ENCODE data around the gene COL4A5. TPM values are rescaled to one million over a fixed set of nuclear protein-coding genes. Genes with fewer than 3 reads are reported as not detected.
A peak's percentile ranks its signal among the peaks of the same experiment; 100 is the strongest.

The COL4A5 gene
- total RNA-seq, 1 experiment from 2014 or later: not detected

DNA sequence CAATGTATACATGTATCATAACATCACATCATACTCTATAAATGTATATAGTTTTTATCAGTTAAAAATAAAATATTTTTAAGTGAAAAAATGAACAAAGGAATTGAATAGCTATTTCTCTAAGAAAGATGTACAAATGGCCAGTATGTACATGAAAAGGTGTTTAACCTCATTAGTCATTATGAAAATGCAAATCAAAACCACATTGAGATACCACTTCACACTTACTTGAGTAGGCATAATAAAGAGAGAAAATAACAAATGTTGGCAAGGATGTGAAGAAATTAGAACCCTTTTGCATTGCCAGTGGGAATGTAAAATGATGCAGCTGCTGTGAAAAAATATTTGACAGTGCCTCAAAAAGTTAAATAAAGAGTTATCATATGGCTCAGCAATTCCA is 201.2 kb downstream of the COL4A5 start:
- no peak for DNase-seq (ENCODE audit: low spot score)

DNA sequence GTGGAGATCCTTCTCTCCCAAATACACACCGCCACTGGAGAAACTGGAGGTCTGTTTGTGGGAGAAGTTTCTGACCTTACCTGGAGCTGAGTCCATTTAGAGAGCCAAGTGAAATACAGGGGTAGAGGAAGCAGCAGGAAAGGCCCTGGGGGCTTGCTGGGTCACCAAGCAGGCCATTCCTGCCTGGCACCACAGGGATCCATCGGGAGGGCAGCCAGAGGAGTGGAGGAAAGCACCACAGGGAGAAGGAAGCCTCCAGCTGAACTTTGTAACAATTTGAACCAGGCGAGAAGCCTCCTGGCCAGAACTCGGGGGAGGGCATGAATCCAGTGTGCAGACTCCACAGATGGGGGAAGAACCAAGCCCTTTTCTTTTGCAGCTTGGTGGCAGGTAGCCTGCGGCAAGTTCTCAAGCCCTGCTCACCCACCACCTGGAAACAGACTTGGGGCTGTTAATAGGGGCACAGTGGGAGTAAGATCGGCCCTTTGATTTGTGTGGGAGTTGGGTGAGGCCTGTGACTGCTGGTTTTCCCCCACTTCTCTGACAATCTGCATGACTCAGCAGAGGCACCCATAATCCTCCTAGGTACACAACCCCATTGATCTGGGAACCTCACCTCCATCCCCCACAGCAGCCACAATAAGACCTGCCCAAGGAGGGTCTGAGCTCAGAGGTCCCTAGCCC is 202.1 kb downstream of the COL4A5 start:
- no peak for DNase-seq (ENCODE audit: low spot score)

DNA sequence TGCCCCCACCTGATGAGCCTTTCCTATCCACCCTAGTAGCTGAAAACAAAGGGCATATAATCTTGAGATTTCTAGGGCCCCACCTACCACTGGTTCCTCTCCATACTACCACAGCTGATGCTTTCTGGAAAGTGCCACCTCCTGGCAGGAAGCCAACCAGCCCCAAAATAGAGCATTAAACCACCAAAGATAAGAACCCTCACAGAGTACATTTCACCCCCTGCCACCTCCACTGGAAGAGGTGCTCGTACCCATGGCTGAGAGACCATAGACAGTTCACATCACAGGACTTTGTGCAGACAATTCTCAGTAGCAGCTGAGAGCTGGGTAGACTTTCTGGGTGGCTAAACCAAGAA is 202.6 kb downstream of the COL4A5 start:
- no peak for DNase-seq (ENCODE audit: low spot score)

DNA sequence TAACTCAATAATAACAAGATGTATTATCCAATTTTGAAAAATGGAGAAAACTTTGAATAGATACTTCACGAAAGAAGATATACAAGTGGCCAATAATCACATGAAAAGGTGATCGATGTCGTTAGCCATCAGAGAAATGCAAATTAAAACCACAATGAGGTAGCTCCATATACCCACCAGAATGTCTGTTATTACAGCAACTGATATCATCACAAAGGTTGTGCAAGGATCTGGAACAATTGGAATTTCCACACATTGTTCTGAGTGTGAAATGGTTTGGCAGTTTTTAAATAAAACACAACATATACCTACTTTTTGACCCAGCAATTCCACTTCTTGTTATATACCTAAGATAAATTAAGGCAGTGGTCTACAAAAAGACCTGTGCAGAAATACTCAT is 225.1 kb downstream of the COL4A5 start:
- DNase-seq (ENCODE audit: low spot score): no peak

DNA sequence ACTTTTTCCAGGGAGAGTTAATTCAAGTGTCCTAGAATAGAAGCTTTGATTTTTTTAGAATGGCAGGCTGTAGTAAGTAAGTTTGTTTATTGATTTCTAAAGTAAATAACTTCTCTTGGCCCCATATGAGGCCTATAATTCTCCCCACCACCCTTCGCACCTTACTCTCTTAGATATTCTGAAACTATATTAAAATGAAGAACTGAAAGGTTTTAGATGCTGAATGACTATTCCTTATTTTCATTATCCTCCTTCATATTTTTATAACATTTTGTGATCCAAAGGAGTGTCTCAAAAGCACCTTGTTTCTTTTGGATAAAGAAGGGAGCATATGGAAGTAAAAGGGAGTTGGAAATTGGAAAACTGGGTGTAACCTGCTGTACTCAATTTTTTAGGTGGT is 226.5 kb downstream of the COL4A5 start:
- DNase-seq (ENCODE audit: low spot score): no peak

DNA sequence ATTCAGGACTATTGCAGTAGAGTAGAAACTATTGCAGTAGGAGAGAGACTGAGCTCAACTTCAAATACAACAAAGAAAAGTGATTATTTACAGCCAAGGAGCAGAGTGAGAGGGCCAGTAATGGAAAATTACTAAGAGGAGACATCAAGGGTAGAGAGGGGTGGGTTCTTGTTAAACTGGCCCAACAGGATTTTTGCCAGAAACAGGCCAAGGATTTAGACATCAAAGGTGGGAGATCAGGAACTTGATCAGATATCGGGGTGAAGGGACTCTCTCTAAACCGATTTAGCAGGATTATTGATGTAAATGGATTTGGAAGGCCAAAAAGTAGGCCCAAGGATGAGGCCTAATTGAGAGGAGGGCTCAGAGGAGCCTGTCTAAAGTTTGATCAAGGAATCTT is 231.9 kb downstream of the COL4A5 start:
- no peak for DNase-seq (ENCODE audit: low spot score)

DNA sequence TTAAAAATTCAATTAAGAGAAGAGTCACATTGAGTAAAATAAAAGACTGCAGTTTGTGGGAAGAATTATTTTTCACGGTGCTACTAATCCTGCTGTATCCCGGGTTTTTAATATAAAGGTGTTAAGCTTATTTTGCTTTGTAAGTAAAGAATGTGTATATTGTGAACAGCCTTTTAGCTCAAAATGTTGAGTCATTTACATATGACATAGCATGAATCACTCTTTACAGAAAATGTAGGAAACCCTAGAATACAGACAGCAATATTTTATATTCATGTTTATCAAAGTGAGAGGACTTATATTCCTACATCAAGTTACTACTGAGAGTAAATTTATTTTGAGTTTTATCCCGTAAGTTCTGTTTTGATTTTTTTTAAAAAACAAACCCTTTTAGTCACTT is 257.1 kb downstream of the COL4A5 start:
- DNase-seq (ENCODE audit: low spot score): no peak

DNA sequence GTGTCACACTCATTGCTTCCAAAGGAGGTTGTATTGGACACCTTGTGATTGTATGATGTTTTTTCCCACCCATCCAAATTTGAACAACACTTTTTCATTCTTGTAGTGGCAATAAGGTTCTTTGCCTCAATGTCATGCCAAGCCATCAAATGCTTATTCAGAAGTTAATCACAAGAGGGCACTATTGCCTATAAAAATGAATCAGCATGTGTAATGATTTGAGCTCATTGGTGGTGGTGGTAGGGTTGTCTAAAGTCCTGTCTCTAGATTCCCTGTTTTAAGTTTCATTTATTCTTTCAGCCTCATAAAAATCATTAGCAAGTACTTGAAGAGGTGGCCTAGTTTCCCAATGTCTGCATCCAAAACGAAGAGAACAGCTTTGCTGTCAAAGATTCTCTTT is 259.7 kb downstream of the COL4A5 start:
- DNase-seq (ENCODE audit: low spot score): peak; percentile 59

DNA sequence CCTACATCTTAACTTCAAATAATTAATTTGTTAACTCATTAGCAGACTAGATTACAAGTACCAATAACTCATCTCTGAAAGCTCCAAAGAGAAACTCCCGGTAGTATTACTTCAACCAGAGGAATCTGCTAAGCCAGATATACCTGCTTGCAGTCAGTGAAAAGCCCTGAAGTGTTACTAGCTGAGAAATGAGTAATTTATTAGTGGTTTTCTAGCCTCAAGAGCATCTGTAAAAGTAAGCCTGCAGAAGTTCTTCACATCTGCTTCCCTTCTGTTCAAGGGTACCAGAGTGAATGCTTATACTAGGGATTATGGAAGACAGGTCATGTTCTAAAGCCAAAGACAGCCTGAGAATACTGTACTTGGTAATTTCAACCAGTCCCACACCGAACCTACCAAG is 262.0 kb downstream of the COL4A5 start:
- DNase-seq (ENCODE audit: low spot score): no peak

DNA sequence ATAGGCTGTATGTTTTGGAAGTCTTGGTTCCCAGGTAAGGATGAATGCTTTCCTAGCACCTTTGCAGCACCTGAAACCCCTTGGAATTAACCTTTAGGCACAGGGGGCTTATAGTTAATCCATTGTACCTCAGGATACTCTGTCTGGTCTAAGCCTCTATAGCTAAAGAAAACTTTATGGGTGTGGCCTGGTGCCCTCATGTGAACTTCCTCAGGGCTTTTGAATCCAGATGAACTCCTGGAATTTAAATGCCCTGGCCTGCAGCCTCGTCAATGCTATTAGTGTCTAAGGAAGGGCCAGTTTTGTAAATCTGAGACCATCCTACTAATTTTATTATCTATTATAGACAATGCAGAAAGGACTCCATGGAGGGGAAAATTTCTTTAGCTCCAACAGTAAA is 262.9 kb downstream of the COL4A5 start:
- DNase-seq (ENCODE audit: low spot score): no peak

DNA sequence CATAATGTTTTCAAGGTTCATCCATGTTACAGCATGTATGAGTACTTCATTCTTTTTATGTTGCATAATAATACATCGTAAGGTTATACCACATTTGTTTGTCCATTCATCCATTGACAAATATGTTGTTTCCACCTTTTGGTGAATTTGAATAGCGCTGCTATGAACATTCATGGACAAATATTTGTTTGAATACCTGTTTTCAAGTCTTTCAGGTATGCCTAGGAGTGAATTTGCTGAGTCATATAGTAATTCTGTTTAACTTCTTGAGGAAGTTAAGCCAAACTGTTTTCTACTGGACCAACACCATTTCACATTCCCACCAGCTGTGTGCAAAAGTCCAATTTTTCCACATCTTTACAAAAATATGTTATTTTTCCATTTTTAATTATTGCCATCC is 265.2 kb downstream of the COL4A5 start:
- no peak for DNase-seq (ENCODE audit: low spot score)

DNA sequence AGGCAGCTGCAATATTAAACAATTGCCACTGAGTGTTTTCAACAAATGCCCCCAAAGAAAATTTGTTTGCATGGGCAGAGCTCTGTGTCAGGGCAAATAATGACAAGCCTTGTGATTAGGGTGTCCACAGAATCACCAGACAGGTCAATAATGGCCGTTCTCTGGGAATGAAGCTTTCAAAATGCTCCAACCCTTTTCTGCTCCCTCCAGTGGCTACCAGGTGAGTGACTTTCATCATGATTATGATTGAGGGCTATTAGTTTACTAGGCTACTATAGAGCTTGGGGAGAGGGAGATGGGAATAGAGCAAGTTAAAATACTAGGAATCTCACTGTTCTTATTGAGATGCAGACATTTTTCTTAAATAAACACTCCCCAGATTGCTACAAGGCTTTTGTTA is 273.2 kb downstream of the COL4A5 start:
- peak; percentile 22 for DNase-seq (ENCODE audit: low spot score)

DNA sequence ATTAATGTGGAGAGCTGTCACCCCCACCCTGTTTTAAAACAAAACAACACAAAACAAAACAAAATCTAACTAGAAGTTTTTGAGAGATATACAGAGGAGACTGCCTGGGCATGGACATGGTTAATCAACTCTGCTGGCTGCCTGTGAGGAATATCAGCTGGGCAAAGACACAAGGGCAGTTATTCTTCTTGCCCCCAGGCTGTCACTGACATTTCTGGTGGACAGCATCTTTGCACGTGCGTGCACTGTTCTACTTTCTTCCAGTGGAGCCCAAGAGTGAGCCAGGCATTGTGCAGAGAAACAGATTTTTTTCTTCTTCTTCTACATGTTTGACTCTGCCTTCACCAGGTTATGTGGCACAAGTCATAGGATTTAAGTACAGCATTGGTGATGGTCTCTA is 282.9 kb downstream of the COL4A5 start:
- no peak for DNase-seq (ENCODE audit: low spot score)

DNA sequence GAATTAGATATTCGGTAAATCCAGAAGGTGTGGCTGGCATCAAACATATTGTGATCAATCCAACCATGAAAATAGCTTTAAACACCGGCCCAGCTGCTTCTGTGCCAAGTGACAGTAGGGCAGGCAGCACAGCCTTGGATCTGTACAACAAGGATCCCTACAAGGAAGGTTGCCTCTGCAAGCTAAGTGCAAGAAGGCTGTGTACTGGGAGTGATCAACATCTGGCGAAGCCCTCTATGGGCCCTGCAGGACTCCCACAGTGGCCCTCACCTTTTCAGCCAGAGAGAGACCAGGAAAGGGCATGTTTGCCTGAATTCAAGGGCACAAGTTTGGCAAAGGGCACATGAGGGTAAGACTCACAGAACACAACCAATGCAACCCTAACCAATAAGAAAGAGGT is 287.1 kb downstream of the COL4A5 start:
- DNase-seq (ENCODE audit: low spot score): no peak

DNA sequence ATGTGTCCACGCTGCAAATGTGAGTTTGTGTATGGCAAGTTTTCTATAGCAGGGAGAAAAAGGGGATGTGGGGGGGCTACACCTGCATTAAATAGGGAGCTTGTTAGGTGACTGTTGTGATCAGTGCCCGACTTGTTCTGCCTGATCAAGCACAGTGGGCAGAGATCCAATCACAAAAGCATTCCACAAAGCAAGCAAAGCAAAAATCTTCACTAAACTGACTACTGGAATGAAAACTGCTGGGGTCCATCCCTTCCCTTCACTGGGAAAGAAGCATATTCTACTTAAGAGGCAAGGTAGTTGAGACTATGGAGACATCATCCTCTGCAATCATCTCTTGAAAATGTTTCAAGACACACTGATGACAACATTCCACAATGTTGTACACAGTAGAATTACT is 291.5 kb downstream of the COL4A5 start:
- DNase-seq (ENCODE audit: low spot score): no peak

DNA sequence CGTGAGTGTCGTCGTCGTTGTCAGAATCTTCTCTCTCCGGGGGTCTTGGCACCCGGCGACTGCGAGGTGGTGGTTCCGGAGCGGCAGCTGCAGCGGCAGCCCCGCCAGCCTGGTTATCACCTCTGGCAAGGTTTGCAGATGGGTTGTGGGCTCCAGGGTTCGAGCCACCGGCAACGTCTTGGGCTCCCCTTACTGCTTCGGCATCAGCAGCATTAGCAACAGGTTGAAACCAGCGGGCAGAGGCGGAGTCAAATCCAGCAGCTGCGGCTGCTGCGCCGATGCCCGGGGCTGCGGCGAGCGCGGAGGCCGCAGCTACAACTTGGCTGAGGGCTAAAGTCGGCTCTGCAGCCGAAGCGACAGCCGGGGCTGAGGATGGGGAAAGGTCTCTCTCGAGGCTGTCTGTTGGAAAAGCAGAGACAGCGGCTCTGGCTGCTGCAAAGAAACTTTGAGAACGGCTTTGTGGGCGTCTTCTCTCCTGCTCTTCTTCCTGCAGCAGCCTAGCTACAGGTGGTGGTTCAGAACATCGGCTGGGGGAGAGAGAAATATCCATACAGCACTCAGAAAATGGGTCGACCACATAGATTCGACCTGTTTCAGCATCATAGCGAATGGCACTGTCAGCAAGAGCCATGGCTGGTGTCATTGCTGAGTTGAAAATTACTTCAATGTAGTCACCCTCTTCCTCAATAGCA is 293.1 kb downstream of the COL4A5 start:
- no peak for DNase-seq (ENCODE audit: low spot score)

DNA sequence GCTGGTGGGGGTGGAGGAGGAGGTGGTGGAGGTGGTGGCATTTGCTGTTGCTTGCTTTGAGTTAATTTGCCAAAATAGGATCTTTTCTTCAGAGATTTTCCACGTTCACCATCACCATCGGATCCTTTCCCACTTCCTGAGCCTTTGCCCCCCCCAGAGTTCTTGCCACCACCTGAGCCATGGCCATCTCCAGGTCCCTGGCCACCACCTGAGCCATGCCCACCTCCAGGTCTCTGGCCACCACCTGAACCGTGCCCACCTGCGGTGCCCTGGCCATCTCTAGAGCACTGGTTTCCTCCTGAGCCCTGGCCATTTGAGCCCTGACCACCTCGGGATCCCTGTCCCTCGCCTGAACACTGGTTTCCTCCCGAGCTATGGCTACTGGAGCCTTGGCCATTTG is 294.8 kb downstream of the COL4A5 start:
- DNase-seq (ENCODE audit: low spot score): no peak

DNA sequence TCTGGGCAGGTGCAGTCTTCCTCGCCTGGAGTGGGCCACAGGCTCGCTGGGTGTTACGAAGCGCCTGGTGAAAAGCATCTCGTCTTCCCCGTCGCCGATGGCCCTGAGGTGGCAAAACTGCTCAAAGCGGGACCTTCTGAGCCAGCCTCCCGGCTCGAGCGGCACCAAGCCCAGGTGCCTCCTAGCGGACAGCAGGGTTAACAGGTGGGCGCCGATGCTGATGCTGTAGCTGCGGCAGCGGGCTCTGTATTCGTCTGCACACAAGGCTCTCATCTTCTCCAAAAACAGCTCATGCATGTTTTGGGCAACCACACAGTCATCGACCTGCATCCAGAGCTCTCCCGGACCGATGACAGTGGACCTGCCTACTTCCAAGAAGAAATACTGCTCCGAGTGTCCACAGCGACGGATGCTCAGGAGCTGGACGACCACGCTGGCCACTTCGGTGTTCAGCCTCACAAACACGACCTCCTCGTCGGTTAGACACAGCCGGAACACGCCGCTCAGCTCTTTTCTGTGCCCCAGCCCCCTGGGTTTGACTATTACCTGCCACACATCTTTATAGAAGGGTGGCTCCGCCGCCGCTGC is 295.5 kb downstream of the COL4A5 start:
- DNase-seq (ENCODE audit: low spot score): no peak

DNA sequence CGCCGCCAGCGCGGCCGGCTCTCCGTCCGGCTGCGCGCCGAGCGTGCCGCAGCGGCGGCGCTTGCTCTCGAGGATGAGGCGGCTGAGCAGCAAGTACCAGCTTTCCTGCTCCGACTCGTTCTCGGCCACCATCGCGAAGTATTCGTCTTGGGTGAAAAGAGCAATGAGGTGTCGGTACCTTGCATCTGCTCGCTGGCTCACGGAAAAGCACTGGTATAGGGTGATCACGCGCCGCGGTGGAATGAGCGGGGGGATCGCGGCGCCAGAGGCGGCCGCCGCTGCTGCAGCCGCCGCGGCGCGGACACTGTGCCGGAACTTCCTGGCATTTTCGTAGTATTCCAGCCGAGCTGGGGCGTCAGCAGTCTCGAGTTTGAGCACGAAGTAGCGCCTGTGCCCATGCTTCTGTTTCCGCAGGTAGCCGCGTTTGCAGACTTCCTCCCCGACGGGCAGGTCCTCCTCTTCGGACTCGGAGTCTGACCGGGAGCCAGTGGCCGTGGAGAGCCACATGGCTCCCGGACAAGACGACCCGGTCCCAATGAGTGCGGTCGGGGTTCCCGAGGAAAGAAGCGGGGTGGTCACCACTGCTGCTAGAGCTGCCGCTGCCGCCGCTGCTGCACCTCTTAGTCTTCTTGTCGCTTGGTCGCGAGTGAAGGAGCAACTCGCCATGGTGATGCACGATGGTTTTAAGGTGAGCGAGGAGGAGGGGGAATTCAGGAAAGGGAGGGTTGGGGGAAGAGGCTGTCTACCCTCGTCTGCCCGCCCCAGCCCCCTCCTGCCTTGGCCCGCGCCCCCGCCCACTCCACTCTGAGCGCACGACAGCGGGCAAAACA is 296.3 kb downstream of the COL4A5 start:
- DNase-seq (ENCODE audit: low spot score): no peak

DNA sequence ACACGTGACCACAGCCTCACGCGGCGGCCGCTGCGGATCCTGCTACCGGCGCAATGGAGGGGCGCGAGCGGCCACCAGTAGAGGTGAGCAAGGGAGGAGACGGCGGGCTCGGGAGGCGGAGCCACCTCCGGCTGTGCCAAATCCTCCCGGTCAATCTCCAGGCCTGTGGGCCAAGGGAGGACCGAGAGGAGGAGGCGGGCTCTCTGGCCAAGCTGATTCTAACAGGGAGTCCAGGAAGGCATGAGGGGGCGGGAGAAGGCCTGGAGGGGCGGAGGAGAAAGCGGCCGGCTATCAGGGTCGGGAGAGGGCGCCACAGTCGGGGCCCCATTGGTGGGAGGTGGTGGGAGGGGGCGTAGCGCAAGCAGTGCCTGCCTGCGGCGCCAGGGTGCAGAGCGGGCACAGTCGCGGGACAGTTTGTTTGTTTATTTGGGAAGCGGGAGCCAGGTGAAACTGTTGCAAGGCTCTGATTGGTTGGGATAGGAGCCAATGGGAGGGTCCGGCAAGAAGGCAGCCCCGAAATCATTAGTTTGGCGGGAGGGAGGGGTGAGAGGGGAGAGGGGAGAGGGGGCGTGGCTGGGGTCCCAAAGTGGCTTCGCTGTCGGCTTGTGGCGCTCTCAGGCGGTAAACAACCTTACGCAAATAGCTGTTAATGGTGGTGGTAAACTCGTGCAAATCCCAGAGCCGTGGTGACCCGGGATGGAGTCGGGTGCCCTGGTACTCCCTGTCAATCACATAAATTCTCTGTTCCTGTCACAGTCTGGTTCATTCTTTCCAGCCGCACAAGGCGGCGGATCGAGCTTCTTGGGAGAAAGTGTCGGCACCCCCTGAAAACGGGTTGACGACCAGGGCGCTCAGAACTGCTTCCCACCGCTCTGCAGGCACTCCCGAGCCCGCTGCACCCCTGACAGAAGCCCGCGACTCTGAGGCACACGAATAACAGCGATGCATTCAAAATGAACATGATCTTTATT is 297.2 kb downstream of the COL4A5 start, which contains the start of gene IRS4:
TSS of gene IRS4 (minus strand) at position 55 of the 971 bp plus-strand sequence.
- DNase-seq (ENCODE audit: low spot score): no peak

DNA sequence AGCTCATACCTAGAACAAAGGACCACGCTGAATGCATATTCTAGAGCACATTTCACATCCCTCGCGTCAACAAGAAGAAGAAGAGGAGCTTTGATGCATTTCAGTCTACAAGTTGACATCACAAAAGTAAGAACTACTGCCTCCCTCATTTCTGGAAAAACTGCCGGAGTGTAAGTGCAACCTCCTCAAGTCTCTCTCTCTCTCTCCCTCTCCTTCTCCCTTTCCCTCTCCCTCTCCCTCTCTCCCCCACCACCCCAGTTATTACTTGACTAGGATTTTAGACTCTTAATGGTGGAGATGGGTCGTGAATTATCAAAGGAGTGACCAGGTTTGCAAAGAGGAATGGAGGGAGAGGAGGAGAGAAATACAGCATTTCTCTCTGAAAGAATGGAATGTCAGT is 298.1 kb downstream of the COL4A5 start:
- DNase-seq (ENCODE audit: low spot score): no peak

All from HT-29 (cell line).